GM12892 (cell line): ENCODE measurements around the gene KANK4.

Experiments
- POLR2A ChIP-seq: IDR thresholded peaks from 2 replicates; pipeline ENCODE4 v1.6.1; 2011; ENCODE audit warnings: low read depth, low read length, control low read depth
- POLR2AphosphoS5 ChIP-seq: IDR thresholded peaks from 2 replicates; pipeline ENCODE4 v1.6.1; 2011; ENCODE audit warnings: low read depth, low read length, control low read depth

DNA sequence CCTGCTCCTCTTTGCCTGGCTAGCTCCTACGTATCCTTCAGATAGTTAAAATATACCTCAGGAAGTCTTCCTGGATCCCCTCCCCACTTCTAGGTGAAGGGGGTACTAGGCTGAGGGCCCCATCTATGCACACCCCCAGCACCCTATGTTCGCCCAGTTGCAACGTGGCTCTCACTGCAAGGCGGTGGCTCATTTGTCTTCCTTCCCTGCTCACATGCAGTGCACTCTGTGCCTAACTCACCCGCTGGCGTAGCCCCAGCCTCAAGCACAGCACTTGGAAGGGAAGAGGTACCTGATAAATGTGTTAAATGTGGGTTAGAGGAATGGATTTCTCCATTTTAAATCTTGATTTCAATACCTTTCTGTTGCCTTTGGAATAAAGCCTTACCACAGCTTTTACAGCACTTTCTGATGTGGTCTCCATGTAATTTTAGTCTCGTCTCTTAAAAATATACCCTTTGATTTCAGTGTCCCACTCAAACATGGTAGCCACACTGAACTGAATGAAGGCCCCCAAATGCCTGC is 85.2 kb downstream of the KANK4 start:
- no peak for TF ChIP-seq POLR2A
- TF ChIP-seq POLR2AphosphoS5: no peak
